Progenitor cell of endocrine pancreas (in vitro differentiated cells): ENCODE measurements around the gene C2orf80. TPM values are rescaled to one million over a fixed set of nuclear protein-coding genes. Genes with fewer than 3 reads are reported as not detected.

Experiments used
- DNase-seq: peaks from one replicate; pipeline ENCODE4 v3.0.0; 2021; ENCODE audit warnings: low spot score; ENCODE audit not compliant: unreplicated experiment
- H3K27ac Mint-ChIP-seq: 2 replicates; pipeline ENCODE4 v1.8.0; 2021; ENCODE audit warnings: mild to moderate bottlenecking, moderate library complexity, mixed read lengths
- H3K27me3 Mint-ChIP-seq: 2 replicates; pipeline ENCODE4 v1.8.0; 2021; ENCODE audit warnings: mixed read lengths
- H3K36me3 Mint-ChIP-seq: 2 replicates; pipeline ENCODE4 v1.8.0; 2022; ENCODE audit warnings: mixed read lengths; ENCODE audit not compliant: insufficient read depth
- H3K4me1 Mint-ChIP-seq: 2 replicates; pipeline ENCODE4 v1.8.0; 2021; ENCODE audit warnings: low read depth, mixed read lengths
- H3K4me3 Mint-ChIP-seq: 2 replicates; pipeline ENCODE4 v1.8.0; 2021; ENCODE audit warnings: low read depth, mild to moderate bottlenecking, moderate library complexity, mixed read lengths
- H3K9me3 Mint-ChIP-seq: 2 replicates; pipeline ENCODE4 v1.8.0; 2021; ENCODE audit warnings: low read depth, mixed read lengths
- total RNA-seq: library from RNA; stranded (reverse); gene quantifications from 2 replicates; pipeline ENCODE4 v1.2.1, GENCODE V29; 2021
- TF ChIP-seq, protein P1 (sequence below): fragments of 200-600 bp; sonication (generic); IDR thresholded peaks from one replicate; pipeline ENCODE4 v1.5.0; 2021; ENCODE audit warnings: antibody characterized with exemption, mild to moderate bottlenecking; ENCODE audit not compliant: unreplicated experiment

Gene C2orf80
- total RNA-seq, 1 donor from 2014 or later: not detected

DNA sequence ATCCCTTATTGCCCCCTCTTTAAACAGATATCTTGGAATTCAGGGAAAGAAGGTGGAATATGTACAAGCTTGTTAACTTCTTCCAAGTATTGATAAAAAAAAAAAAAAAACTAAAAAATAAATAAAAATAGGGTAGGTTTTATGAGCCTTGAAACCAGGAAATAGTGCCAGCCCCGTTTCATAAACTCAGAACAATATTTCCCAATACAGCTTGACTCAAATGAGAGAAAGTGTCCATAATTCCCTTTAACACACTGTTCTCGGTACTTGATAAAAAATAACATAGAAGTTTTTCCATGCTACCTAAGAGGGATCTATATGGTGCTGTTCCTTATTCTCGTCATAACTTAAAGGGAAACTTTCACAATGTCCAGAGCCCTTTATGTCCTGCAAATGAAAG lies 17.9 kb upstream of the C2orf80 start:
- DNase-seq: no peak

DNA sequence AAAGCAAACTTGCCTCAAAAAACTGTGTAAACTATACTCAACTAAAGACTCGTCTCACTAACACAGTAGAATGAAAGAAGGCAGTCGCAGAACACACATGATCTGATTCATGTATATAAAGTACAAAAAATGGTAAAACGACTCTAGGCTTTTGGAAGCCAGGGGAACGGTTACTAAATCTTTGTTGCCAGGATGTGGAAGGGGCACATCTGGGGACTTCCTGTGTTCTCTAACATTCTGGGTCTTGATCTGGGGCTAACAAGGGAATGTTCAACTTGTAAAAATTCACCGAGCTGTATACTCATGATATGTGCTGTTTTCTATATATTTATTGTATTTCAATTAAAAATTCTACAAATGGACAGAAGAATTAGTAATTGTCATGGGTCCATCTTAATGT lies 14.3 kb upstream of the C2orf80 start:
- DNase-seq: no peak
- no peak overlapping the region for H3K4me3 Mint-ChIP-seq
- TF ChIP-seq, protein P1, sequence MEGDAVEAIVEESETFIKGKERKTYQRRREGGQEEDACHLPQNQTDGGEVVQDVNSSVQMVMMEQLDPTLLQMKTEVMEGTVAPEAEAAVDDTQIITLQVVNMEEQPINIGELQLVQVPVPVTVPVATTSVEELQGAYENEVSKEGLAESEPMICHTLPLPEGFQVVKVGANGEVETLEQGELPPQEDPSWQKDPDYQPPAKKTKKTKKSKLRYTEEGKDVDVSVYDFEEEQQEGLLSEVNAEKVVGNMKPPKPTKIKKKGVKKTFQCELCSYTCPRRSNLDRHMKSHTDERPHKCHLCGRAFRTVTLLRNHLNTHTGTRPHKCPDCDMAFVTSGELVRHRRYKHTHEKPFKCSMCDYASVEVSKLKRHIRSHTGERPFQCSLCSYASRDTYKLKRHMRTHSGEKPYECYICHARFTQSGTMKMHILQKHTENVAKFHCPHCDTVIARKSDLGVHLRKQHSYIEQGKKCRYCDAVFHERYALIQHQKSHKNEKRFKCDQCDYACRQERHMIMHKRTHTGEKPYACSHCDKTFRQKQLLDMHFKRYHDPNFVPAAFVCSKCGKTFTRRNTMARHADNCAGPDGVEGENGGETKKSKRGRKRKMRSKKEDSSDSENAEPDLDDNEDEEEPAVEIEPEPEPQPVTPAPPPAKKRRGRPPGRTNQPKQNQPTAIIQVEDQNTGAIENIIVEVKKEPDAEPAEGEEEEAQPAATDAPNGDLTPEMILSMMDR: no peak
- H3K4me1 Mint-ChIP-seq: peaks cover 7% of the 10 kb centered on the region
- no peaks in the 10 kb centered on the region for H3K27me3 Mint-ChIP-seq
- H3K9me3 Mint-ChIP-seq: no peaks in the 10 kb centered on the region
- no peak overlapping the region for H3K27ac Mint-ChIP-seq
- H3K36me3 Mint-ChIP-seq: no peaks in the 10 kb centered on the region

More for the DNA sequence above, 17.9 kb upstream of the C2orf80 start:
- Mint-ChIP-seq H3K4me1 (no peaks in the 10 kb centered on the region), H3K27ac (no peak overlapping the region), H3K27me3 (no peaks in the 10 kb centered on the region), H3K36me3 (no peaks in the 10 kb centered on the region), H3K4me3 (no peak overlapping the region), H3K9me3 (no peaks in the 10 kb centered on the region)
- TF ChIP-seq, protein P1: no peak

DNA sequence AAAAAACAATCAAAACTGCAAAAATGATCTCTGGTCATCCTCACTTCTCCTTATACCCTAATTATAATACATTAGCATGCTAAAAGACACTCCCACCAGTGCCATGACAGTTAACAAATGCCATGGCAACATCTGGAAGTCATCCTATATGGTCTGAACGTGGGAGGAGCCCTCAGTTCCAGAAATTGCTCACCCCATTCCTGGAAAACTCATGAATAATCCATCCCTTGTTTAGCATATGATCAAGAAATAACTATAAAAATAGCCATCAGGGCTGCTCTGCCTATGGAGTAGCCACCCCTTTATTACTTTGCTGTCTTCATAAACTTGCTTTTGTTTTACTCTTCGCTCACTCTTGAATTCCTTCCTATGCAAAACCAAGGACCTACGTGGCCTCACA lies 5.7 kb upstream of the C2orf80 start:
- Mint-ChIP-seq H3K36me3 (no peaks in the 10 kb centered on the region), H3K27me3 (no peaks in the 10 kb centered on the region), H3K4me1 (peaks cover 9% of the 10 kb centered on the region), H3K27ac (no peak overlapping the region), H3K4me3 (no peak overlapping the region), H3K9me3 (no peaks in the 10 kb centered on the region)
- no peak for DNase-seq
- TF ChIP-seq, protein P1: no peak

DNA sequence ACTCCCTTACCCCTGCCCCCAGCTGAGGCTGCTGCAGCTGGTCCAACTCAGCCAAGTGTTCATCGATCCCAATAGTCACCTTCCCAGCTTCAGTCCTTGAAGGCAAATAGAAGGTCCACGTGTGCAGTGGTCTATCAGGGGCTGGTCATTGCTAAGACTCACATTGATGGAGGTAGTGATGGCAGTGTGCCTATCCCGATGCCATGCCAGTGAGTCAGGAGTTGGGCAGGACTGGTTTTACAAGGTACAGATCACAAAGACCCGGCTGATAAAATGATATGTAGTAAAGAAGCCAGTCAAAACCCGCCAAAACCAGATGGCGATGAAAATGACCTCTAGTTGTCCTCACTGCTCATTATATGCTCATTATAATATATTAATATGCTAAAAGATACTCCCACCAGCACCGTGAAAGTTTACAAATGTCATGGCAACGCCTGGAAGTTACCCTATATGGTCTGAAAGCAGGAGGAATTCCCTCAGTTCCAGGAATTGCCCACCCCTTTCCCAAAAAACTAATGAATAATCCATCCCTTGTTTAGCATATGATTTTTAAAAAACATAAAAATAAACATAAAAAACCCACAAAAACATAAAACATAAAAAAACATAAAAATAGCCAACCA lies 2.9 kb upstream of the C2orf80 start:
- DNase-seq: no peak
- peaks cover 7% of the 10 kb centered on the region for H3K4me1 Mint-ChIP-seq
- TF ChIP-seq, protein P1: no peak
- H3K27me3 Mint-ChIP-seq: no peaks in the 10 kb centered on the region
- peak overlapping the region; percentile 28 for H3K27ac Mint-ChIP-seq
- no peaks in the 10 kb centered on the region for H3K36me3 Mint-ChIP-seq
- H3K4me3 Mint-ChIP-seq: no peak overlapping the region
- H3K9me3 Mint-ChIP-seq: no peaks in the 10 kb centered on the region

DNA sequence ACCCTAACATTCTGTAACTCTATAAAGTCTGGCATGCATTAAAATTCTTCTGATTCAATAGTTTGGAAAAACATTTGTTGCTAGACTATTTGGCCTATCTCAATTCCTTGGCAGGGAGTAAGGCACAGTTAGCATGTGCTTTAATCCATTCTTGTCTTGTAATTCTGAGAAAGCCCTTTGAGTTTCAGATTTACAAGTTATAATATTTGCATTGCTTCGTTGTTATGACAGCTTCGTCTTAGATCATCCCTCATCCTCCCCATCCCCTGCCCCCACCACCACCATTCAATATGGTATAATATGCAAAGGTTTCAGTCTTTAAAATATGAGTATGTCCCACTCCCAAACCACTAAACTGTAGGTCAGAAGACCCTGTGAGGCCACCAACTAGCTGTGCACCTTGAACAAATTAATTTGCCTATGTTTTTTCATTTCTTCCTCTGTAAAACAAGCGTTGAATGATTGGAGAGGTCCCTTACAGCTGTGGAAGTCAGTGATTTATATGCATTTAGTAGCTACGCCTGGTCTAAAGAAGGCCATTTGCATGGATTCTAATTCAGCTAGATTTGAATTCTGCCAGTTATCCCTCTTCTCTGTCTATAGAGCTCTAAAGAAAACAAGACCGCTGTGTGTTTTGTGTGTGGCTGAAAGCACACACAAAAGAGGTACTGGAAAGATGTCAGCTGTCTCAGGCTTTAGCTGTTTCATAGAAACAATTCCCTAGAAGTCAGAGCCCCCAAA lies 591 bp downstream of the C2orf80 start:
- Mint-ChIP-seq H3K4me3 (no peak overlapping the region), H3K9me3 (no peaks in the 10 kb centered on the region), H3K36me3 (no peaks in the 10 kb centered on the region), H3K27ac (no peak overlapping the region), H3K4me1 (peaks cover 11% of the 10 kb centered on the region), H3K27me3 (no peaks in the 10 kb centered on the region)
- TF ChIP-seq, protein P1: no peak
- no peak for DNase-seq
